Measurements from ENCODE around the gene CYBA. TPM values are rescaled to one million over a fixed set of nuclear protein-coding genes. Genes with fewer than 3 reads are reported as not detected.

CYBA gene
- total and polyA plus RNA-seq, 10 of the 15 experiments (the other 5 are each of a cell fraction or from before 2014, with no cell fraction given) = 0.55 to 598 (median 258) TPM

- TF ChIP-seq ZBTB11 (CRISPR knock-in tag; IDR thresholded peaks at IDR 0.05) = no peak
- no peak for TF ChIP-seq SMARCA5 (IDR thresholded peaks at IDR 0.05)
- TF ChIP-seq RAD21 (IDR thresholded peaks at IDR 0.05; ENCODE audit: insufficient read depth, low read depth, low read length) = peak; percentile 34; the same call in 1 of the 2 replicates
Observed at GRCh38 chr16:88685156-88686061, 34.6 kb upstream of the CYBA start (continued).

GRCh38 chr16:88684569-88685155 lies 33.8 kb upstream of the CYBA start:
- ATAC-seq (no peak), FAIRE-seq (no peak), DNase-seq (ENCODE audit: low read depth, low spot score) (no peak)
- H2AFZ ChIP-seq (ENCODE audit: control insufficient read depth, low read depth, low read length) = no peak overlapping the region
- intact Hi-C loops (cut with micrococcal nuclease; ENCODE audit: unreplicated experiment) = no loop called here
- RAD21 ChIA-PET (ENCODE audit: unreplicated experiment) = interaction anchor here (1.0 to 1.2 kb wide), 2 partner anchors 18 to 21 kb away, joined by 3 to 6 read pairs; partner anchors contain the start of gene MVD
- CTCF ChIA-PET = interaction anchor here (1.1 to 1.3 kb wide), 5 partner anchors 11 to 97 kb away, joined by 3 to 6 read pairs (median 3); partner anchors contain the start of gene MVD
- peaks cover 40% of the 10 kb centered on the region for H3K4me1 ChIP-seq (ENCODE audit: control insufficient read depth, insufficient read depth, low read length)
- WGBS (ENCODE audit: insufficient coverage, insufficient replicate concordance, low lambda C conversion rate, missing lambda C conversion rate) = 63% methylated on average over 15 of the region's 15 CpGs
- H3K4me2 ChIP-seq (ENCODE audit: control insufficient read depth, insufficient read depth) = peak overlapping the region; percentile 92
- H3K9me3 ChIP-seq (replicated peaks; ENCODE audit: control insufficient read depth, insufficient read depth, low read length) = no peaks in the 10 kb centered on the region
- H3K79me2 ChIP-seq (ENCODE audit: control insufficient read depth, insufficient read depth, low read length) = no peaks in the 10 kb centered on the region; the same call in 1 of the 2 replicates
- no peaks in the 10 kb centered on the region; a peak in 1 of 4 replicates for H3K27me3 ChIP-seq (replicated peaks in 1 of 2; ENCODE audit: control insufficient read depth in 2 of 2, insufficient read depth in 2 of 2, low read length in 1 of 2)
- in situ Hi-C loops (cut with MboI) = no loop called here
- POLR2A ChIA-PET = no interaction called here
- H3K4me3 ChIP-seq = no peak overlapping the region; the same call in 1 of the 2 replicates
- H3K9ac ChIP-seq (ENCODE audit: control insufficient read depth, insufficient read depth, low read length) = peak overlapping the region; percentile 7; the same call in 1 of the 2 replicates
- no peak overlapping the region for H3K27ac ChIP-seq (ENCODE audit: control insufficient read depth, insufficient read depth)
- SMC1A ChIA-PET (ENCODE audit: uncharacterized antibody, unreplicated experiment) = no interaction called here
- BruUV-seq (replicated peaks) = no TSS peak
- H3K36me3 ChIP-seq (ENCODE audit: control insufficient read depth in 2 of 2, insufficient read depth in 2 of 2, low read length in 1 of 2) = no peaks in the 10 kb centered on the region
- H4K20me1 ChIP-seq (ENCODE audit: control insufficient read depth, insufficient read depth) = no peaks in the 10 kb centered on the region
- TF ChIP-seq ZNF274 (IDR thresholded peaks at IDR 0.05; ENCODE audit: insufficient read depth, insufficient read length) (no peak), NR2C2 (IDR thresholded peaks at IDR 0.05; ENCODE audit: borderline replicate concordance, control insufficient read depth, insufficient read length, low read depth) (no peak), ATF7 (IDR thresholded peaks at IDR 0.05; ENCODE audit: low read depth) (no peak), KLF5 (IDR thresholded peaks at IDR 0.05; ENCODE audit: partially characterized antibody) (no peak), HDAC2 (IDR thresholded peaks at IDR 0.05) (no peak), NFYA (IDR thresholded peaks at IDR 0.05; ENCODE audit: borderline replicate concordance, low read depth, low read length) (no peak), E2F8 (IDR thresholded peaks at IDR 0.05; ENCODE audit: low read depth, partially characterized antibody) (no peak), HSF1 (IDR thresholded peaks at IDR 0.05; ENCODE audit: low read depth, low read length) (no peak), PAX8 (IDR thresholded peaks at IDR 0.05) (no peak), PAX5 (IDR thresholded peaks at IDR 0.05; ENCODE audit: borderline replicate concordance, low read depth, low read length) (no peak)

Data from GM12878 (cell line).